Testis (tissue), 2 donors: ENCODE results near the gene EPN1.

ENCODE experiments used
- CTCF ChIP-seq, 3 experiments: fragments of 450-650 bp in 2 of 3; fragments of 200-600 bp in 1 of 3; sonication (generic) in 1 of 3; IDR thresholded peaks; one replicate each; pipeline ENCODE4 v1.5.1; 2016 to 2019; ENCODE audit warnings: antibody characterized with exemption in 3 of 3, mild to moderate bottlenecking in 2 of 3, moderate library complexity in 1 of 3
- POLR2A ChIP-seq: fragments of 450-650 bp; IDR thresholded peaks from one replicate; pipeline ENCODE4 v1.6.1; 2017; ENCODE audit warnings: antibody characterized with exemption, mild to moderate bottlenecking, moderate library complexity

GRCh38 chr19:55643887-55644176 lies 31.2 kb upstream of the EPN1 start:
- TF ChIP-seq POLR2A, result no peak
- no peak for TF ChIP-seq CTCF (IDR thresholded peaks at IDR 0.05)
